T-cell (primary cell): Measurements from ENCODE around the gene DSCAM. TPM values are rescaled to one million over a fixed set of nuclear protein-coding genes. Genes with fewer than 3 reads are reported as not detected.

Experiments used
- ATAC-seq, 4 experiments: fragments of 200-7000 bp in 3 of 4; fragments of 150-1000 bp in 1 of 4; cut with Tn5 transposase; replicated peaks in 1 of 4; 1 replicate in 3 of 4; 2 replicates in 1 of 4; pipeline ENCODE4 v1.10.0; 2021; ENCODE audit warnings: moderate library complexity in 3 of 4, mild to moderate bottlenecking in 2 of 4, moderate number of reproducible peaks in 1 of 4
- CTCF ChIA-PET, 2 donors: fragments of 300-600 bp; sonication (Branson Sonifier 250); formaldehyde crosslinking; loops; one replicate each; lab custom pipeline; 2022; ENCODE audit warnings: antibody characterized with exemption in 2 of 2; lab: Charles Lee
- POLR2A ChIA-PET, 2 donors: fragments of 300-600 bp; sonication (Branson Sonifier 250); formaldehyde crosslinking; loops; one replicate each; lab custom pipeline; 2022; ENCODE audit warnings: antibody characterized with exemption in 2 of 2; lab: Charles Lee
- DNase-seq, 35 experiments: peaks; one replicate each; pipeline versions ENCODE4 v3.0.0 to v3.0.0-alpha.2; 2013 to 2023
- H3K27ac ChIP-seq: one replicate; pipeline ENCODE4 v1.5.1; 2013; ENCODE audit warnings: low read length
- H3K27me3 ChIP-seq, 2 experiments: replicated peaks in 1 of 2; 1 replicate in 1 of 2; 2 replicates in 1 of 2; pipeline versions ENCODE4 v1.6.1 to v1.7.0; 2013; ENCODE audit warnings: low read length in 1 of 2, mixed read lengths in 1 of 2; ENCODE audit not compliant: control insufficient read depth in 2 of 2, insufficient read depth in 2 of 2; ENCODE audit errors: extremely low read depth in 1 of 2
- H3K36me3 ChIP-seq, 2 donors: 1 replicate in 1 of 2; 2 replicates in 1 of 2; pipeline versions ENCODE4 v1.6.1 to v1.7.0; 2013; ENCODE audit warnings: low read length in 1 of 2; ENCODE audit not compliant: control insufficient read depth in 2 of 2, insufficient read depth in 1 of 2; ENCODE audit errors: extremely low read depth in 1 of 2
- H3K4me1 ChIP-seq, 2 experiments: 1 replicate in 1 of 2; 2 replicates in 1 of 2; pipeline versions ENCODE4 v1.6.1 to v1.7.0; 2013; ENCODE audit warnings: low read length in 2 of 2, mixed read lengths in 1 of 2; ENCODE audit not compliant: insufficient read depth in 2 of 2, control insufficient read depth in 1 of 2; ENCODE audit errors: extremely low read depth in 1 of 2
- H3K4me3 ChIP-seq, 2 donors: 1 replicate in 1 of 2; 2 replicates in 1 of 2; pipeline versions ENCODE4 v1.5.1 to v1.7.0; 2013; ENCODE audit warnings: mild to moderate bottlenecking in 2 of 2, low read length in 1 of 2, moderate library complexity in 1 of 2; ENCODE audit not compliant: control insufficient read depth in 1 of 2; ENCODE audit errors: extremely low read depth in 1 of 2
- H3K9me3 ChIP-seq: 2 replicates; pipeline ENCODE4 v1.7.0; 2013
- H3K27ac Mint-ChIP-seq, 2 donors: one replicate each; pipeline ENCODE4 v1.8.0; 2020 to 2021; ENCODE audit warnings: mild to moderate bottlenecking in 2 of 2, mixed read lengths in 2 of 2
- H3K27me3 Mint-ChIP-seq, 2 donors: one replicate each; pipeline ENCODE4 v1.8.0; 2021 to 2022; ENCODE audit warnings: mixed read lengths in 2 of 2
- H3K36me3 Mint-ChIP-seq: one replicate; pipeline ENCODE4 v1.8.0; 2021; ENCODE audit warnings: mixed read lengths
- H3K4me1 Mint-ChIP-seq, 3 donors: one replicate each; pipeline ENCODE4 v1.8.0; 2020 to 2022; ENCODE audit warnings: mixed read lengths in 3 of 3, mild to moderate bottlenecking in 1 of 3
- H3K4me3 Mint-ChIP-seq, 3 donors: one replicate each; pipeline ENCODE4 v1.8.0; 2020 to 2022; ENCODE audit warnings: mild to moderate bottlenecking in 3 of 3, mixed read lengths in 3 of 3, moderate library complexity in 3 of 3
- H3K9me3 Mint-ChIP-seq, 3 donors: one replicate each; pipeline ENCODE4 v1.8.0; 2020 to 2022; ENCODE audit warnings: mixed read lengths in 3 of 3
- WGBS: methylation state at CpG from one replicate; pipeline ENCODE4 v1.1.5; 2013; ENCODE audit warnings: missing lambda C conversion rate; ENCODE audit not compliant: insufficient coverage; 5-methylcytosine and 5-hydroxymethylcytosine counted together
- total RNA-seq, 35 experiments: library from RNA in 6 of 35; stranded (reverse) in 6 of 35; fragments of 120-200 nt in 1 of 35; gene quantifications; one replicate each; pipeline versions ENCODE4 v1.2.1 to v1.2.4 and lab custom pipeline; 2013 to 2026

Gene DSCAM
- total RNA-seq, 5 donors from 2014 or later (not counting 1 experiment from before 2014, with no cell fraction given) = not detected

- no peak overlapping the region for H3K27ac ChIP-seq
- no peak overlapping the region for H3K4me3 Mint-ChIP-seq
- no peak overlapping the region for H3K27ac Mint-ChIP-seq
- no peaks in the 10 kb centered on the region for H3K9me3 ChIP-seq
- DNase-seq = no peak
- no peaks in the 10 kb centered on the region for H3K4me1 Mint-ChIP-seq
- no peaks in the 10 kb centered on the region for H3K27me3 Mint-ChIP-seq
- no peak for ATAC-seq
- ChIA-PET CTCF (no interaction called here), POLR2A (no interaction called here)
- H3K4me1 ChIP-seq = no peaks in the 10 kb centered on the region
- H3K4me3 ChIP-seq = no peak overlapping the region
- H3K27me3 ChIP-seq = no peaks in the 10 kb centered on the region
- no peaks in the 10 kb centered on the region for H3K9me3 Mint-ChIP-seq
- no peaks in the 10 kb centered on the region for H3K36me3 Mint-ChIP-seq
- H3K36me3 ChIP-seq = no peaks in the 10 kb centered on the region
- WGBS = 92% methylated on average over 2 of the region's 5 CpGs
These were observed 686.0 kb downstream of the DSCAM start for GRCh38 chr21:40160911-40161310.

GRCh38 chr21:40158366-40158765, 688.6 kb downstream of the DSCAM start:
- 76% methylated on average over 2 of the region's 3 CpGs for WGBS
- no peaks in the 10 kb centered on the region for H3K4me1 Mint-ChIP-seq
- Histone ChIP-seq H3K9me3 (no peaks in the 10 kb centered on the region), H3K4me3 (no peak overlapping the region), H3K36me3 (no peaks in the 10 kb centered on the region), H3K27me3 (no peaks in the 10 kb centered on the region), H3K27ac (no peak overlapping the region), H3K4me1 (no peaks in the 10 kb centered on the region)
- no peaks in the 10 kb centered on the region for H3K9me3 Mint-ChIP-seq
- POLR2A ChIA-PET = no interaction called here
- ATAC-seq = no peak
- no peak overlapping the region for H3K27ac Mint-ChIP-seq
- DNase-seq = no peak
- H3K4me3 Mint-ChIP-seq = no peak overlapping the region
- no peaks in the 10 kb centered on the region for H3K27me3 Mint-ChIP-seq
- H3K36me3 Mint-ChIP-seq = no peaks in the 10 kb centered on the region
- CTCF ChIA-PET = no interaction called here

- no peak overlapping the region for H3K4me3 Mint-ChIP-seq
- H3K36me3 ChIP-seq = no peaks in the 10 kb centered on the region
- H3K27ac ChIP-seq = no peak overlapping the region
- 92% methylated on average over 2 of the region's 7 CpGs for WGBS
- ATAC-seq = no peak
- no peaks in the 10 kb centered on the region for H3K36me3 Mint-ChIP-seq
- no peak overlapping the region for H3K27ac Mint-ChIP-seq
- H3K27me3 ChIP-seq = no peaks in the 10 kb centered on the region
- H3K4me1 ChIP-seq = no peaks in the 10 kb centered on the region
- no peaks in the 10 kb centered on the region for H3K9me3 Mint-ChIP-seq
- no peaks in the 10 kb centered on the region for H3K27me3 Mint-ChIP-seq
- ChIA-PET POLR2A (no interaction called here), CTCF (no interaction called here)
- H3K9me3 ChIP-seq = no peaks in the 10 kb centered on the region
- no peak for DNase-seq
- H3K4me1 Mint-ChIP-seq = no peaks in the 10 kb centered on the region
- H3K4me3 ChIP-seq = no peak overlapping the region
These were observed 691.4 kb downstream of the DSCAM start for GRCh38 chr21:40155563-40155962.

- H3K9me3 ChIP-seq = no peaks in the 10 kb centered on the region
- H3K27me3 ChIP-seq = no peaks in the 10 kb centered on the region
- no peaks in the 10 kb centered on the region for H3K27me3 Mint-ChIP-seq
- H3K27ac Mint-ChIP-seq = no peak overlapping the region
- ChIA-PET POLR2A (no interaction called here), CTCF (no interaction called here)
- no peaks in the 10 kb centered on the region for H3K36me3 ChIP-seq
- H3K36me3 Mint-ChIP-seq = no peaks in the 10 kb centered on the region
- no peaks in the 10 kb centered on the region for H3K4me1 Mint-ChIP-seq
- no peaks in the 10 kb centered on the region for H3K4me1 ChIP-seq
- H3K27ac ChIP-seq = no peak overlapping the region
- H3K4me3 ChIP-seq = no peak overlapping the region
- ATAC-seq = no peak
- DNase-seq = no peak
- WGBS = 100% methylated on average over 2 of the region's 4 CpGs
- H3K9me3 Mint-ChIP-seq = no peaks in the 10 kb centered on the region
- H3K4me3 Mint-ChIP-seq = no peak overlapping the region
These were observed 693.6 kb downstream of the DSCAM start for GRCh38 chr21:40153351-40153750.

GRCh38 chr21:40152476-40152875, 694.5 kb downstream of the DSCAM start:
- Histone ChIP-seq H3K9me3 (no peaks in the 10 kb centered on the region), H3K4me3 (no peak overlapping the region), H3K27me3 (no peaks in the 10 kb centered on the region), H3K4me1 (no peaks in the 10 kb centered on the region), H3K27ac (no peak overlapping the region), H3K36me3 (no peaks in the 10 kb centered on the region)
- H3K27ac Mint-ChIP-seq = no peak overlapping the region
- DNase-seq (no peak), ATAC-seq (no peak)
- ChIA-PET POLR2A (no interaction called here), CTCF (no interaction called here)
- no peaks in the 10 kb centered on the region for H3K27me3 Mint-ChIP-seq
- no peaks in the 10 kb centered on the region for H3K4me1 Mint-ChIP-seq
- no peaks in the 10 kb centered on the region for H3K9me3 Mint-ChIP-seq
- H3K4me3 Mint-ChIP-seq = no peak overlapping the region
- no peaks in the 10 kb centered on the region for H3K36me3 Mint-ChIP-seq
- 80% methylated on average over 2 of the region's 5 CpGs for WGBS

- Mint-ChIP-seq H3K36me3 (no peaks in the 10 kb centered on the region), H3K4me1 (no peaks in the 10 kb centered on the region), H3K4me3 (no peak overlapping the region), H3K27ac (no peak overlapping the region), H3K9me3 (no peaks in the 10 kb centered on the region), H3K27me3 (no peaks in the 10 kb centered on the region)
- Histone ChIP-seq H3K4me1 (no peaks in the 10 kb centered on the region), H3K4me3 (no peak overlapping the region), H3K36me3 (no peaks in the 10 kb centered on the region), H3K9me3 (no peaks in the 10 kb centered on the region), H3K27me3 (no peaks in the 10 kb centered on the region), H3K27ac (no peak overlapping the region)
- DNase-seq (no peak), ATAC-seq (no peak)
- POLR2A ChIA-PET = no interaction called here
- CTCF ChIA-PET = no interaction called here
- no CpG with 5 or more reads among the region's 3 CpGs for WGBS
These were observed 695.3 kb downstream of the DSCAM start for GRCh38 chr21:40151611-40152010.

- Mint-ChIP-seq H3K27ac (no peak overlapping the region), H3K4me1 (no peaks in the 10 kb centered on the region), H3K4me3 (no peak overlapping the region), H3K36me3 (no peaks in the 10 kb centered on the region), H3K9me3 (no peaks in the 10 kb centered on the region), H3K27me3 (no peaks in the 10 kb centered on the region)
- H3K27ac ChIP-seq = no peak overlapping the region
- POLR2A ChIA-PET = no interaction called here
- H3K4me3 ChIP-seq = no peak overlapping the region
- no peak for ATAC-seq
- 79% methylated on average over 5 of the region's 10 CpGs for WGBS
- H3K4me1 ChIP-seq = no peaks in the 10 kb centered on the region
- H3K36me3 ChIP-seq = no peaks in the 10 kb centered on the region
- CTCF ChIA-PET = no interaction called here
- no peaks in the 10 kb centered on the region for H3K9me3 ChIP-seq
- no peaks in the 10 kb centered on the region for H3K27me3 ChIP-seq
- DNase-seq = no peak
These were observed 700.6 kb downstream of the DSCAM start for GRCh38 chr21:40146216-40146837.
